Measurements from ENCODE around the gene DYNC2H1.

Gene DYNC2H1

DNA sequence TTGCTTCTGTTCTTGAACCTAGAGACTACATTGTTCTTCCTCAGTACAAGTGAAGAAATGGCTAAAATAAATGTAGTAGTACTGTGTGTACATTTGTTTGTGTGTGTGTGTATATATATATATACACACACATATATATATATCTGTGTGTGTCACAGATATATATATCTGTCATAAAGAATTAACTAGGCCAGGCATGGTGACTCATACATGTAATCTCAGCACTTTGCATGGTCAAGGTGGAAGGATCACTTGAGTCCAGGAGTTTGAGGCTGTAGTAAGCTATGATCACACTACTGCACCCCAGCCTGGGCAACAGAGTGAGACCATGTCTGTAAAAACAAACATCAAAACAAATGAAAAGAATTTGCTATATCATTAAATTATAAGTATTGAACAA, 164.8 kb downstream of the DYNC2H1 start:
- POLR2A ChIA-PET, result no interaction called here

DNA sequence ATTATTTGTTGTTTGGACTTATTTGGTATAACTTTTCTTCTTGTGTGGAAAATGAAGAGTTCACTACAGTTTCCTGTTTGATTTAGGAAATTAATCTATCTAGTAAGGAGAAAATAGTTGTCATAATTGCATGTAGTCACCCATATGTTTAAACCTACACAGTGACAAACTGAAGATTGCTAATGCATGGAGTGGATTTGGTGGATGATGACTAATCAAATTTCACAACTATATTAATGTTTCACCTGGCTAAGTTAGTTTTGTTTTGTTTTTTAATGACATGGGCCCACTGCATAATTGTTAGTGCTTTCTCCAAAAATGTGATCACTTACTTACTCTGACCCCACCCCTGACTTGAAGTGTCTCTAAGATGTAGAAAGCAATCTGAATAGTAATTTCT, 170.6 kb downstream of the DYNC2H1 start:
- no peak for TF ChIP-seq HDGF (IDR thresholded peaks at IDR 0.05; ENCODE audit: borderline replicate concordance)
- no peak for TF ChIP-seq SP1 (IDR thresholded peaks at IDR 0.05)
- TF ChIP-seq SUZ12 (IDR thresholded peaks at IDR 0.05), result no peak
- TF ChIP-seq ZNF384 (IDR thresholded peaks at IDR 0.05), result no peak
- no peak for TF ChIP-seq FOXM1 (IDR thresholded peaks at IDR 0.05; ENCODE audit: borderline replicate concordance)
- no peak for TF ChIP-seq FOXA1 (IDR thresholded peaks at IDR 0.05)
- TF ChIP-seq, protein P1, sequence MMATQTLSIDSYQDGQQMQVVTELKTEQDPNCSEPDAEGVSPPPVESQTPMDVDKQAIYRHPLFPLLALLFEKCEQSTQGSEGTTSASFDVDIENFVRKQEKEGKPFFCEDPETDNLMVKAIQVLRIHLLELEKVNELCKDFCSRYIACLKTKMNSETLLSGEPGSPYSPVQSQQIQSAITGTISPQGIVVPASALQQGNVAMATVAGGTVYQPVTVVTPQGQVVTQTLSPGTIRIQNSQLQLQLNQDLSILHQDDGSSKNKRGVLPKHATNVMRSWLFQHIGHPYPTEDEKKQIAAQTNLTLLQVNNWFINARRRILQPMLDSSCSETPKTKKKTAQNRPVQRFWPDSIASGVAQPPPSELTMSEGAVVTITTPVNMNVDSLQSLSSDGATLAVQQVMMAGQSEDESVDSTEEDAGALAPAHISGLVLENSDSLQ (IDR thresholded peaks at IDR 0.05), result no peak
- no peak for TF ChIP-seq CTBP1 (IDR thresholded peaks at IDR 0.05; ENCODE audit: borderline replicate concordance)
- no peak for TF ChIP-seq ELF4 (IDR thresholded peaks at IDR 0.05)
- TF ChIP-seq FOXK2 (IDR thresholded peaks at IDR 0.05), result no peak
- no peak for TF ChIP-seq L3MBTL2 (conservative IDR thresholded peaks at IDR 0.05)
- TF ChIP-seq NFRKB (IDR thresholded peaks at IDR 0.05), result no peak
- TF ChIP-seq BHLHE40 (IDR thresholded peaks at IDR 0.05; ENCODE audit: borderline replicate concordance), result no peak
- TF ChIP-seq TARDBP (IDR thresholded peaks at IDR 0.05), result no peak
- TF ChIP-seq ARNT (IDR thresholded peaks at IDR 0.05), result no peak
- no peak for TF ChIP-seq LEF1 (IDR thresholded peaks at IDR 0.05; ENCODE audit: borderline replicate concordance)
- ChIA-PET POLR2A (no interaction called here), CTCF (no interaction called here)
- DNase-seq (ENCODE audit: extremely low spot score), result no peak

More for the DNA sequence above, 164.8 kb downstream of the DYNC2H1 start:
- CTCF ChIA-PET, result no interaction called here
- no peak for DNase-seq (ENCODE audit: extremely low spot score)
- TF ChIP-seq FOXA1 (IDR thresholded peaks at IDR 0.05) (no peak), NFRKB (IDR thresholded peaks at IDR 0.05) (no peak), L3MBTL2 (conservative IDR thresholded peaks at IDR 0.05) (no peak), SUZ12 (IDR thresholded peaks at IDR 0.05) (no peak), HDGF (IDR thresholded peaks at IDR 0.05; ENCODE audit: borderline replicate concordance) (no peak), BHLHE40 (IDR thresholded peaks at IDR 0.05; ENCODE audit: borderline replicate concordance) (no peak), TARDBP (IDR thresholded peaks at IDR 0.05) (no peak), CTBP1 (IDR thresholded peaks at IDR 0.05; ENCODE audit: borderline replicate concordance) (no peak), ARNT (IDR thresholded peaks at IDR 0.05) (no peak), FOXK2 (IDR thresholded peaks at IDR 0.05) (no peak), ZNF384 (IDR thresholded peaks at IDR 0.05) (no peak), FOXM1 (IDR thresholded peaks at IDR 0.05; ENCODE audit: borderline replicate concordance) (no peak), ELF4 (IDR thresholded peaks at IDR 0.05) (no peak), SP1 (IDR thresholded peaks at IDR 0.05) (no peak), LEF1 (IDR thresholded peaks at IDR 0.05; ENCODE audit: borderline replicate concordance) (no peak)
- TF ChIP-seq, protein P1 (IDR thresholded peaks at IDR 0.05), result no peak

DNA sequence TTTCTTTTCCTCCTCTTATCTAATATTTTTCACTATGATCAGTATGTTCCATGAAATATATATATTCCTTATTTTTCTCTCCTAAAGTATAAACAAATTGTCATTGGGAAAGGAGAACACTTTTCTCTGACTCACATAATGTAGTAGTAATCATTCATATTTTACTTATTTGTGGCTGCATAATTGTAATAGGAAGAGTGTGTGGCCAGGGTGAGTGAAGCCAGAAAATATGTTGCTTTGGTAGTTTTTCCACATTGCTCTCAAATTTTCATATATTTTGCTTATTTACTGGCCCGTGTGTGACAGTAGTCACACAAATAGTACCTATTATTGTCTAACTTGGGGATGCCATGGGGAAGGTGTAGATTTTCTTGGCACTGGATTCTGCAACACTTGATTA, 172.1 kb downstream of the DYNC2H1 start:
- no peak for DNase-seq (ENCODE audit: extremely low spot score)
- POLR2A ChIA-PET, result no interaction called here
- CTCF ChIA-PET, result no interaction called here
- TF ChIP-seq ELF4 (IDR thresholded peaks at IDR 0.05), result no peak
- TF ChIP-seq FOXA1 (IDR thresholded peaks at IDR 0.05), result no peak
- no peak for TF ChIP-seq FOXK2 (IDR thresholded peaks at IDR 0.05)
- TF ChIP-seq CTBP1 (IDR thresholded peaks at IDR 0.05; ENCODE audit: borderline replicate concordance), result no peak

DNA sequence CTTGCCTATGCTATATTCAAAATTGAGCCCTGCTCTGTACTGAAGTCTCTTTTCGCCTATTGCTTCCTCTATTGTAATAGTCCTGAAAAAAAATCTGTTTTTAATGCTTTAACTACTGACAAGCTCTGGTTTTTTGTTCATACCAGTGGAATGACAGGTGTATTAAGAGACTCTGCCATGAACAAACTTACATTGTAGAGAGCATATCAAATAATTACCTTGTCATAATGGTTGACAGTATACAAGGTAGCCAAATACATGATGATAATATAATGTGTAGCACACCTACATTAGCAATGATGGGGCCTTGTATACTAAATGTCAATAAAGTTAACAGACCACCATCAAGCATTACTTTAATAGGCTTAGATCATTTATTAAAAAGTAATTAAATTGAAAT, 175.0 kb downstream of the DYNC2H1 start:
- DNase-seq (ENCODE audit: extremely low spot score), result no peak
- ChIA-PET CTCF (no interaction called here), POLR2A (no interaction called here)
- TF ChIP-seq NFRKB (IDR thresholded peaks at IDR 0.05) (no peak), ARNT (IDR thresholded peaks at IDR 0.05) (no peak), HDGF (IDR thresholded peaks at IDR 0.05; ENCODE audit: borderline replicate concordance) (no peak), SUZ12 (IDR thresholded peaks at IDR 0.05) (no peak), FOXA1 (IDR thresholded peaks at IDR 0.05) (no peak), LEF1 (IDR thresholded peaks at IDR 0.05; ENCODE audit: borderline replicate concordance) (no peak), TARDBP (IDR thresholded peaks at IDR 0.05) (no peak), ZNF384 (IDR thresholded peaks at IDR 0.05) (no peak), BHLHE40 (IDR thresholded peaks at IDR 0.05; ENCODE audit: borderline replicate concordance) (no peak), SP1 (IDR thresholded peaks at IDR 0.05) (no peak), FOXK2 (IDR thresholded peaks at IDR 0.05) (no peak), L3MBTL2 (conservative IDR thresholded peaks at IDR 0.05) (no peak), ELF4 (IDR thresholded peaks at IDR 0.05) (no peak), CTBP1 (IDR thresholded peaks at IDR 0.05; ENCODE audit: borderline replicate concordance) (no peak)
- TF ChIP-seq, protein P1 (IDR thresholded peaks at IDR 0.05), result no peak

DNA sequence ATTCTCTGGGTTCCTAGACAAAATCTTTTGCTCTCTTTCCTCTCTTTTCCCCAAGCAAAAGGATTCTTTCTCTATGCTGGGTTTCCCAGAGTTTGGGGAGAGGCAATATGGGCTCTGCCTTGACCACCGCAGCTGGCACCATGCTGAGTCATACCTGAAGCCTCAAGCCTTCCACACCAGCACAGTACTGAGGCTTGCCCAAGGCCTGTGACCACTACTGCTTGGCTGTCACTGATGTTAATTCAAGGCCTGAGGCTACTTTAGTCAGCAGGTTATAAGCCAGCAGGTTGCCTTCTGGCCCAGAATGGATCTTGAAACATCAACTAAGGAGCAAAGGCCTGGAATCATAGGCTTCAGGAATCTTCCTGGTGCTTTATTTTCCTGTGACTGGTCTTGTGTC, 185.3 kb downstream of the DYNC2H1 start:
- DNase-seq (ENCODE audit: extremely low spot score), result no peak
- ChIA-PET POLR2A (no interaction called here), CTCF (no interaction called here)
- TF ChIP-seq SUZ12 (IDR thresholded peaks at IDR 0.05) (no peak), NFRKB (IDR thresholded peaks at IDR 0.05) (no peak), ELF4 (IDR thresholded peaks at IDR 0.05) (no peak), FOXM1 (IDR thresholded peaks at IDR 0.05; ENCODE audit: borderline replicate concordance) (no peak)
- TF ChIP-seq, protein P1 (IDR thresholded peaks at IDR 0.05), result no peak

DNA sequence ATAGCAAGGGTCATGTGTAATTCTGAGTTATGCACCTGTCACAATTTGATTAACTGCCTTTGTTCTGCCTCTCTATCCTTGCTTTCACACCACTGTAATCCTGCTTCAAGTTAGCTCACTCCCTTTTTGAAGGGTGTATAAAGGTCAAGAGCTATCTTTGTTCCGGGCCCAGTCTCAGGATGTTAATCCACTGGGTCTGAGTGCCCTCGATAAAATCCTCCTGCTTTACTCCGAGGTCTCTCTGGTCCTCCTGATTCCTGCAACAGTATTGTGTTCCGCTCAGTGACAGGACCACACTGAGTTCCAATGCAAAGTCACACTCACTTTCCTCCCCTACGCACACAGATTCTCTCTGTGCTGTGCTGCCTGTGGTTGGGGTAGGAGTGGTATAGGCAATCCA, 186.5 kb downstream of the DYNC2H1 start:
- TF ChIP-seq FOXM1 (IDR thresholded peaks at IDR 0.05; ENCODE audit: borderline replicate concordance) (no peak), ARNT (IDR thresholded peaks at IDR 0.05) (no peak), SUZ12 (IDR thresholded peaks at IDR 0.05) (no peak), L3MBTL2 (conservative IDR thresholded peaks at IDR 0.05) (no peak), FOXA1 (IDR thresholded peaks at IDR 0.05) (no peak), HDGF (IDR thresholded peaks at IDR 0.05; ENCODE audit: borderline replicate concordance) (no peak)
- DNase-seq (ENCODE audit: extremely low spot score), result no peak
- POLR2A ChIA-PET, result no interaction called here
- CTCF ChIA-PET, result no interaction called here

Data from HEK293T (cell line).